HEK293 (cell line): ENCODE data around the gene ZSWIM6.

ENCODE experiments used
- YY1 ChIP-seq: fragments of 450-650 bp; formaldehyde crosslinking; IDR thresholded peaks from 2 replicates; pipeline ENCODE4 v1.5.1; 2018; ENCODE audit warnings: missing biosample characterization, missing genetic modification characterization
- ZNF138 ChIP-seq: fragments of 450-650 bp; formaldehyde crosslinking; IDR thresholded peaks from 2 replicates; pipeline ENCODE4 v1.5.1; 2016; ENCODE audit warnings: missing biosample characterization, missing genetic modification characterization, borderline replicate concordance
- ZNF148 ChIP-seq: fragments of 450-650 bp; formaldehyde crosslinking; IDR thresholded peaks from 2 replicates; pipeline ENCODE4 v1.5.0; 2017; ENCODE audit warnings: missing biosample characterization, missing genetic modification characterization, borderline replicate concordance
- ZNF169 ChIP-seq: fragments of 450-650 bp; formaldehyde crosslinking; IDR thresholded peaks from 2 replicates; pipeline ENCODE4 v1.5.1; 2016; ENCODE audit warnings: missing biosample characterization, missing genetic modification characterization
- ZNF274 ChIP-seq, 2 experiments: fragments of 200-500 bp in 1 of 2; fragments of 450-650 bp in 1 of 2; sonication (Bioruptor generic) in 1 of 2; formaldehyde crosslinking in 1 of 2; IDR thresholded peaks; 2 replicates each; pipeline versions ENCODE4 v1.5.1 to v1.6.1; 2014 to 2016; ENCODE audit warnings: borderline replicate concordance in 1 of 2, inconsistent platforms in 1 of 2, low read length in 1 of 2, missing biosample characterization in 1 of 2, missing genetic modification characterization in 1 of 2
- ZNF585B ChIP-seq: fragments of 450-650 bp; formaldehyde crosslinking; IDR thresholded peaks from 2 replicates; pipeline ENCODE4 v1.5.1; 2016; ENCODE audit warnings: missing biosample characterization, missing genetic modification characterization
- TF ChIP-seq, protein P1 (sequence below): fragments of 450-650 bp; formaldehyde crosslinking; IDR thresholded peaks from 2 replicates; pipeline ENCODE4 v1.5.1; 2016; ENCODE audit warnings: missing biosample characterization, missing genetic modification characterization

- TF ChIP-seq ZNF169 (no peak), ZNF585B (tag by site-specific recombination) (no peak), ZNF138 (tag by site-specific recombination) (no peak), ZNF148 (no peak), ZNF274 (IDR thresholded peaks at IDR 0.05; ENCODE audit: low read length) (no peak), ZNF274 (tag by site-specific recombination; IDR thresholded peaks at IDR 0.05; ENCODE audit: borderline replicate concordance) (no peak), YY1 (tag by site-specific recombination) (no peak)
- TF ChIP-seq, protein P1, sequence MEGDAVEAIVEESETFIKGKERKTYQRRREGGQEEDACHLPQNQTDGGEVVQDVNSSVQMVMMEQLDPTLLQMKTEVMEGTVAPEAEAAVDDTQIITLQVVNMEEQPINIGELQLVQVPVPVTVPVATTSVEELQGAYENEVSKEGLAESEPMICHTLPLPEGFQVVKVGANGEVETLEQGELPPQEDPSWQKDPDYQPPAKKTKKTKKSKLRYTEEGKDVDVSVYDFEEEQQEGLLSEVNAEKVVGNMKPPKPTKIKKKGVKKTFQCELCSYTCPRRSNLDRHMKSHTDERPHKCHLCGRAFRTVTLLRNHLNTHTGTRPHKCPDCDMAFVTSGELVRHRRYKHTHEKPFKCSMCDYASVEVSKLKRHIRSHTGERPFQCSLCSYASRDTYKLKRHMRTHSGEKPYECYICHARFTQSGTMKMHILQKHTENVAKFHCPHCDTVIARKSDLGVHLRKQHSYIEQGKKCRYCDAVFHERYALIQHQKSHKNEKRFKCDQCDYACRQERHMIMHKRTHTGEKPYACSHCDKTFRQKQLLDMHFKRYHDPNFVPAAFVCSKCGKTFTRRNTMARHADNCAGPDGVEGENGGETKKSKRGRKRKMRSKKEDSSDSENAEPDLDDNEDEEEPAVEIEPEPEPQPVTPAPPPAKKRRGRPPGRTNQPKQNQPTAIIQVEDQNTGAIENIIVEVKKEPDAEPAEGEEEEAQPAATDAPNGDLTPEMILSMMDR (tag by site-specific recombination): no peak
These were observed 237.3 kb downstream of the ZSWIM6 start for GRCh38 chr5:61569353-61569752.
